Upper lobe of right lung (tissue), 1 donor: ENCODE data around the gene ATP8B1. TPM values are rescaled to one million over a fixed set of nuclear protein-coding genes. Genes with fewer than 3 reads are reported as not detected.

ENCODE experiments used
- ATAC-seq: fragments of 200-7000 bp; cut with Tn5 transposase; one replicate; pipeline ENCODE4 v1.9.1; 2020; ENCODE audit warnings: mild to moderate bottlenecking, moderate library complexity
- DNase-seq: peaks from one replicate; pipeline ENCODE4 v3.0.0-alpha.2; 2020
- H3K27ac ChIP-seq: fragments of 200-600 bp; one replicate; pipeline ENCODE4 v1.8.0; 2022
- H3K27me3 ChIP-seq: fragments of 200-600 bp; one replicate; pipeline ENCODE4 v1.8.0; 2022; ENCODE audit warnings: mild to moderate bottlenecking
- H3K36me3 ChIP-seq: fragments of 200-600 bp; one replicate; pipeline ENCODE4 v1.8.0; 2022
- H3K4me1 ChIP-seq: fragments of 200-600 bp; one replicate; pipeline ENCODE4 v1.8.0; 2022
- H3K4me3 ChIP-seq: fragments of 200-600 bp; one replicate; pipeline ENCODE4 v1.8.0; 2022; ENCODE audit warnings: mild to moderate bottlenecking
- H3K9me3 ChIP-seq: fragments of 200-600 bp; one replicate; pipeline ENCODE4 v1.8.0; 2022
- CTCF ChIP-seq: fragments of 200-600 bp; IDR thresholded peaks from one replicate; pipeline ENCODE4 v1.8.0; 2022; ENCODE audit warnings: antibody characterized with exemption
- intact Hi-C: fragments of 100-400 bp; cut with DNase I; formaldehyde crosslinking; loops from one replicate; pipeline ENCODE4 v1.11.0; 2022
- total RNA-seq: library from RNA; stranded (reverse); fragmentation: NEBNext Ultra II Directional; extraction: Animal tissue kit (Norgen Biotek cat#: 25700); gene quantifications from one replicate; pipeline ENCODE4 v1.2.1, GENCODE V29; 2021
- donor health status: DM: no; HTN: yes; CAD: no; lungs with severe emphysema.

ATP8B1 gene
- total RNA-seq, 1 donor from 2014 or later: 30.7 TPM

- ATAC-seq: no peak
- no peak overlapping the region for H3K27ac ChIP-seq
Observed at GRCh38 chr18:57709335-57709734, 93.8 kb downstream of the ATP8B1 start.

GRCh38 chr18:57708288-57708687 is 94.8 kb downstream of the ATP8B1 start:
- Histone ChIP-seq H3K4me3 (no peak overlapping the region), H3K36me3 (no peaks in the 10 kb centered on the region), H3K27ac (peak overlapping the region; percentile 61), H3K27me3 (no peaks in the 10 kb centered on the region), H3K4me1 (peaks cover 16% of the 10 kb centered on the region), H3K9me3 (no peaks in the 10 kb centered on the region)
- ATAC-seq (peak; percentile 65), DNase-seq (no peak)
- no peak for TF ChIP-seq CTCF
- intact Hi-C loops: no loop called here

More at GRCh38 chr18:57709335-57709734, 93.8 kb downstream of the ATP8B1 start:
- Histone ChIP-seq H3K36me3 (no peaks in the 10 kb centered on the region), H3K4me3 (no peak overlapping the region), H3K4me1 (peaks cover 16% of the 10 kb centered on the region), H3K9me3 (no peaks in the 10 kb centered on the region), H3K27me3 (no peaks in the 10 kb centered on the region)
- intact Hi-C loops: no loop called here
- no peak for DNase-seq
- TF ChIP-seq CTCF: no peak

GRCh38 chr18:57705832-57706595 is 97.1 kb downstream of the ATP8B1 start:
- Histone ChIP-seq H3K4me1 (no peaks in the 10 kb centered on the region), H3K36me3 (no peaks in the 10 kb centered on the region), H3K9me3 (no peaks in the 10 kb centered on the region), H3K27me3 (no peaks in the 10 kb centered on the region), H3K27ac (no peak overlapping the region), H3K4me3 (no peak overlapping the region)
- DNase-seq (no peak), ATAC-seq (no peak)
- intact Hi-C loops: no loop called here
- TF ChIP-seq CTCF: no peak

GRCh38 chr18:57705011-57705410 is 98.1 kb downstream of the ATP8B1 start:
- Histone ChIP-seq H3K9me3 (no peaks in the 10 kb centered on the region), H3K36me3 (no peaks in the 10 kb centered on the region), H3K4me3 (no peak overlapping the region), H3K27me3 (no peaks in the 10 kb centered on the region), H3K4me1 (no peaks in the 10 kb centered on the region), H3K27ac (no peak overlapping the region)
- DNase-seq (no peak), ATAC-seq (no peak)
- no peak for TF ChIP-seq CTCF
- intact Hi-C loops: no loop called here

- DNase-seq (no peak), ATAC-seq (peak; percentile 79)
- H3K4me1 ChIP-seq: peaks cover 9% of the 10 kb centered on the region
- no peaks in the 10 kb centered on the region for H3K9me3 ChIP-seq
- H3K4me3 ChIP-seq: no peak overlapping the region
- intact Hi-C loops: no loop called here
- peaks cover 6% of the 10 kb centered on the region for H3K36me3 ChIP-seq
- H3K27me3 ChIP-seq: no peaks in the 10 kb centered on the region
- peak overlapping the region; percentile 58 for H3K27ac ChIP-seq
- no peak for TF ChIP-seq CTCF
Observed at GRCh38 chr18:57698571-57699276, 104.4 kb downstream of the ATP8B1 start.
